Measurements from ENCODE around the gene HDAC1. TPM values are rescaled to one million over a fixed set of nuclear protein-coding genes. Genes with fewer than 3 reads are reported as not detected.
"Not testable (repeated sequence)": the region's sequence is repeated elsewhere in the genome, so short reads cannot be mapped to it uniquely, and the experiment has no call there.

Gene HDAC1
- total RNA-seq, 1 experiment from 2014 or later: 186 TPM

GRCh38 chr1:32255072-32256071 lies 36.5 kb upstream of the HDAC1 start:
- BruUV-seq (replicated peaks): no TSS peak
- Mint-ChIP-seq H3K27ac (ENCODE audit: unreplicated experiment) (no peak overlapping the region), H3K36me3 (ENCODE audit: insufficient read depth, unreplicated experiment) (no peaks in the 10 kb centered on the region), H3K4me3 (ENCODE audit: low read depth, unreplicated experiment) (no peak overlapping the region), H3K9me3 (ENCODE audit: low read depth, unreplicated experiment) (no peaks in the 10 kb centered on the region), H3K27me3 (ENCODE audit: unreplicated experiment) (no peaks in the 10 kb centered on the region), H3K4me1 (ENCODE audit: low read depth, unreplicated experiment) (peaks cover 4% of the 10 kb centered on the region)
- TF ChIP-seq, protein P1, sequence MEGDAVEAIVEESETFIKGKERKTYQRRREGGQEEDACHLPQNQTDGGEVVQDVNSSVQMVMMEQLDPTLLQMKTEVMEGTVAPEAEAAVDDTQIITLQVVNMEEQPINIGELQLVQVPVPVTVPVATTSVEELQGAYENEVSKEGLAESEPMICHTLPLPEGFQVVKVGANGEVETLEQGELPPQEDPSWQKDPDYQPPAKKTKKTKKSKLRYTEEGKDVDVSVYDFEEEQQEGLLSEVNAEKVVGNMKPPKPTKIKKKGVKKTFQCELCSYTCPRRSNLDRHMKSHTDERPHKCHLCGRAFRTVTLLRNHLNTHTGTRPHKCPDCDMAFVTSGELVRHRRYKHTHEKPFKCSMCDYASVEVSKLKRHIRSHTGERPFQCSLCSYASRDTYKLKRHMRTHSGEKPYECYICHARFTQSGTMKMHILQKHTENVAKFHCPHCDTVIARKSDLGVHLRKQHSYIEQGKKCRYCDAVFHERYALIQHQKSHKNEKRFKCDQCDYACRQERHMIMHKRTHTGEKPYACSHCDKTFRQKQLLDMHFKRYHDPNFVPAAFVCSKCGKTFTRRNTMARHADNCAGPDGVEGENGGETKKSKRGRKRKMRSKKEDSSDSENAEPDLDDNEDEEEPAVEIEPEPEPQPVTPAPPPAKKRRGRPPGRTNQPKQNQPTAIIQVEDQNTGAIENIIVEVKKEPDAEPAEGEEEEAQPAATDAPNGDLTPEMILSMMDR (IDR thresholded peaks at IDR 0.05; ENCODE audit: unreplicated experiment): no peak
- CTCF ChIA-PET: interaction anchor here (0.6 to 0.9 kb wide), 4 partner anchors 10 to 70 kb away, joined by 3 read pairs; no protein-coding TSS in a partner anchor
- intact Hi-C loops (cut with micrococcal nuclease; ENCODE audit: unreplicated experiment): no loop called here
- DNase-seq: no peak

DNA sequence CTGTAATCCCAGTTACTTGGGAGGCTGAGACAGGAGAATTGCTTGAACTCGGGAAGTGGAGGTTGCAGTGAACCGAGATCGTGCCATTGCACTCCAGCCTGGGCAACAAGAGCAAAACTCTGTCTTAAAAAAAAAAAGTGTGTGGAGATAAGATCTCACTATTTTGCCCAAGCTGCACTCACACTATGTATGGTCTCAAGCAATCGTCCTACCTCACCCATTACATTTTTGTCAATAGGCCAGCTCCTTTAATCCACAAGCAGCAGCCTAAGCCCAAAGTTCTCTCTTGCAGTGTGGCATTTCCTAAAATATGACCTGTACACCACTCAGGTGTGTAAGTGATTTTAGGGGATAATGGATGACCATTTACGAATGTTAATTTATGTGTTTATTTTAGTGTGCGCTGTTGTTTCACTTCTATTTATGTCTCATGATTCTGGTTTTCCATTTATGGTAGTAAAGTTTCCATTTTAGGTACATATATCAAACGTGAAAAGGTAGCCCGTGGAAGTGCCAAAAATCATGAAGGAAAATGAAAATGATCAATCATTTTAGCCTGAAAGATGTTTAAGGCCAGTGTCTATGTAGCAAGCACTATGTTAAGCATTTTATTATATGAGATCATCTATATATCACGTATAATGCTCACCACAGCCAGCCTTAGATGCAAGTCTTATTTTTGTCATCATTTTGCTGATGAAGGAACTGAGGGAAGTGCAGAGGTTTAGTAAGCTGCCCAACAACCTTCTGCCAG lies 35.2 kb upstream of the HDAC1 start:
- no TSS peak for BruUV-seq (replicated peaks)
- Mint-ChIP-seq H3K27me3 (ENCODE audit: unreplicated experiment) (no peaks in the 10 kb centered on the region), H3K36me3 (ENCODE audit: insufficient read depth, unreplicated experiment) (no peaks in the 10 kb centered on the region), H3K4me3 (ENCODE audit: low read depth, unreplicated experiment) (no peak overlapping the region), H3K9me3 (ENCODE audit: low read depth, unreplicated experiment) (no peaks in the 10 kb centered on the region), H3K27ac (ENCODE audit: unreplicated experiment) (no peak overlapping the region), H3K4me1 (ENCODE audit: low read depth, unreplicated experiment) (no peaks in the 10 kb centered on the region)
- CTCF ChIA-PET: no interaction called here
- no peak for DNase-seq
- intact Hi-C loops (cut with micrococcal nuclease; ENCODE audit: unreplicated experiment): no loop called here
- TF ChIP-seq, protein P1 (IDR thresholded peaks at IDR 0.05; ENCODE audit: unreplicated experiment): no peak

DNA sequence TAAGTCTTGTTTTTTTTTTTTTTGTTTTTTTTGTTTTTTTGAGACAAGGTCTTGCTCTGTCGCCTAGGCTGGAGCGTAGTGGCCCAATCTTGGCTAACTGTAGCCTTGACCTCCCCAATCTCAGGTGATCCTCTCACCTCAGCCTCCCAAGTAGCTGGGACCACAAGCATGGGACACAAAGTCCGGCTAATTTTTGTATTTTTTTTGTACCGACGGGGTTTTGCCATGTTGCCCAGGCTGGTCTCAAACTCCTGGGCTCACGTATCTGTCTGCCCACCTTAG lies 34.7 kb upstream of the HDAC1 start:
- CTCF ChIA-PET: no interaction called here
- H3K27me3 Mint-ChIP-seq (ENCODE audit: unreplicated experiment): no peaks in the 10 kb centered on the region
- BruUV-seq (replicated peaks): no TSS peak
- no peak overlapping the region for H3K27ac Mint-ChIP-seq (ENCODE audit: unreplicated experiment)
- H3K36me3 Mint-ChIP-seq (ENCODE audit: insufficient read depth, unreplicated experiment): no peaks in the 10 kb centered on the region
- DNase-seq: no peak
- intact Hi-C loops (cut with micrococcal nuclease; ENCODE audit: unreplicated experiment): no loop called here
- TF ChIP-seq, protein P1 (IDR thresholded peaks at IDR 0.05; ENCODE audit: unreplicated experiment): no peak
- H3K4me1 Mint-ChIP-seq (ENCODE audit: low read depth, unreplicated experiment): no peaks in the 10 kb centered on the region
- H3K9me3 Mint-ChIP-seq (ENCODE audit: low read depth, unreplicated experiment): no peaks in the 10 kb centered on the region
- H3K4me3 Mint-ChIP-seq (ENCODE audit: low read depth, unreplicated experiment): no peak overlapping the region

DNA sequence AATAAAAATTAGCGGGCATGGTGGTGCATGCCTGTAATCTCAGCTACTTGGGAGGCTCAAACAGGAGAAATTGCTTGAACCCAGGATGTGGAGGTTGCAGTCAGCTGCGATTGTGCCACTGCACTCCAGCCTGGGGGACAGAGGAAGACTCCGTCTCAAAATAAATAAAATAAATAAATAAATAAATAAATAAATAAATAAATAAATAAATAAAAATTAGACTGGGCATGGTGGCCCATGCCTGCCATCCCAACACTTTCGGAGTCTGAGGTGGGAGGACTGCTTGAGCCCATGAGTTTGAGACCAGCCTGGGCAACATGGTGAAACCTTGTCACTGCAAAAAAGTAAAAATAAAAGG lies 28.7 kb upstream of the HDAC1 start:
- H3K9me3 Mint-ChIP-seq (ENCODE audit: low read depth, unreplicated experiment); H3K36me3 Mint-ChIP-seq (ENCODE audit: insufficient read depth, unreplicated experiment); BruUV-seq (replicated peaks); H3K27ac Mint-ChIP-seq (ENCODE audit: unreplicated experiment); H3K27me3 Mint-ChIP-seq (ENCODE audit: unreplicated experiment); DNase-seq; intact Hi-C loops (cut with micrococcal nuclease; ENCODE audit: unreplicated experiment); H3K4me3 Mint-ChIP-seq (ENCODE audit: low read depth, unreplicated experiment): not testable (repeated sequence)
- CTCF ChIA-PET: interaction anchor here (1.2 kb wide), 1 partner anchor 21 kb away, joined by 3 read pairs; no protein-coding TSS in a partner anchor
- H3K4me1 Mint-ChIP-seq (ENCODE audit: low read depth, unreplicated experiment): peaks cover 17% of the 10 kb centered on the region
